Endothelial cell of umbilical vein (primary cell): ENCODE measurements around the gene GRK6. TPM values are rescaled to one million over a fixed set of nuclear protein-coding genes. Genes with fewer than 3 reads are reported as not detected.

Source experiments
- BruUV-seq: library from RNA; stranded (reverse); fragments of 400-500 nt; replicated peaks from 2 replicates; lab custom pipeline; 2021; lab: Mats Ljungman, UMichigan
- CTCF ChIA-PET: fragments of 300-600, 350-600 bp; sonication (Branson Sonifier 250); formaldehyde crosslinking; loops from one replicate; lab custom pipeline; 2021; ENCODE audit warnings: antibody characterized with exemption, inconsistent platforms; lab: Charles Lee
- POLR2A ChIA-PET: fragments of 300-600, 350-600 bp; sonication (Branson Sonifier 250); formaldehyde crosslinking; loops from one replicate; lab custom pipeline; 2021; ENCODE audit warnings: antibody characterized with exemption, inconsistent platforms; lab: Charles Lee
- DNase-seq: peaks from one replicate; pipeline ENCODE4 v3.0.0-alpha.2; 2011; ENCODE audit warnings: low read depth, low spot score
- FAIRE-seq: peaks from 2 replicates; lab custom pipeline; 2011; peaks lifted over from hg19 to GRCh38; lab: Jason Lieb, UNC
- H2AFZ ChIP-seq: 2 replicates; pipeline ENCODE4 v1.6.0; 2012; ENCODE audit warnings: low read depth, low read length, control low read depth, inconsistent platforms
- H3K27ac ChIP-seq: 2 replicates; pipeline ENCODE4 v1.5.1; 2011; ENCODE audit warnings: low read depth, mild to moderate bottlenecking, control low read depth, low read length, moderate library complexity; ENCODE audit not compliant: insufficient read depth
- H3K27me3 ChIP-seq, 2 experiments: 2 replicates each; pipeline versions ENCODE4 v1.6.0 to v1.6.1; 2011; ENCODE audit warnings: low read length in 2 of 2, mixed read lengths in 1 of 2; ENCODE audit not compliant: control insufficient read depth in 2 of 2, insufficient read depth in 2 of 2
- H3K36me3 ChIP-seq, 2 experiments: 2 replicates in 1 of 2; 3 replicates in 1 of 2; pipeline ENCODE4 v1.5.1; 2011; ENCODE audit warnings: low read length in 2 of 2, mild to moderate bottlenecking in 1 of 2, moderate library complexity in 1 of 2; ENCODE audit not compliant: control insufficient read depth in 2 of 2, insufficient read depth in 2 of 2; ENCODE audit errors: extremely low read depth in 1 of 2
- H3K4me1 ChIP-seq: 3 replicates; pipeline ENCODE4 v1.5.1; 2011; ENCODE audit warnings: mild to moderate bottlenecking, low read length; ENCODE audit not compliant: control insufficient read depth, insufficient read depth; ENCODE audit errors: extremely low read depth
- H3K4me2 ChIP-seq: 2 replicates; pipeline ENCODE4 v1.6.1; 2011; ENCODE audit warnings: low read length, control low read depth, mixed read lengths; ENCODE audit not compliant: insufficient read depth
- H3K4me3 ChIP-seq, 3 experiments: fragments of 200-600 bp in 1 of 3; sonication (generic), shearing (Covaris generic) in 1 of 3; replicated peaks in 1 of 3; 2 replicates each; pipeline ENCODE4 v1.5.1; 2011 to 2016; ENCODE audit warnings: control low read depth in 3 of 3, low read length in 3 of 3, mild to moderate bottlenecking in 2 of 3, inconsistent platforms in 1 of 3, low read depth in 1 of 3, moderate library complexity in 1 of 3; ENCODE audit not compliant: insufficient read depth in 1 of 3
- H3K79me2 ChIP-seq: 2 replicates; pipeline ENCODE4 v1.6.0; 2012; ENCODE audit warnings: low read length, inconsistent platforms; ENCODE audit not compliant: control insufficient read depth, insufficient read depth
- H3K9ac ChIP-seq: replicated peaks from 2 replicates; pipeline ENCODE3; 2011; ENCODE audit warnings: low read length, control low read depth; ENCODE audit not compliant: insufficient read depth; ENCODE audit errors: extremely low read depth
- H3K9me1 ChIP-seq: replicated peaks from 3 replicates; pipeline ENCODE4 v1.6.0; 2011; ENCODE audit warnings: mild to moderate bottlenecking, low read length; ENCODE audit not compliant: control insufficient read depth, insufficient read depth; ENCODE audit errors: extremely low read depth
- H3K9me3 ChIP-seq: replicated peaks from 2 replicates; pipeline ENCODE4 v1.5.1; 2012; ENCODE audit warnings: low read length, inconsistent platforms; ENCODE audit not compliant: control insufficient read depth, insufficient read depth
- H4K20me1 ChIP-seq: replicated peaks from 2 replicates; pipeline ENCODE3; 2011; ENCODE audit warnings: mild to moderate bottlenecking, low read length; ENCODE audit not compliant: control insufficient read depth, insufficient read depth; ENCODE audit errors: extremely low read depth
- EZH2 ChIP-seq: IDR thresholded peaks from 2 replicates; pipeline ENCODE4 v1.6.1; 2012; ENCODE audit warnings: borderline replicate concordance, low read depth, mild to moderate bottlenecking, moderate library complexity, low read length, inconsistent platforms; ENCODE audit not compliant: severe bottlenecking
- FOS ChIP-seq: IDR thresholded peaks from 2 replicates; pipeline ENCODE4 v1.6.1; 2011; ENCODE audit warnings: mild to moderate bottlenecking, low read length, moderate library complexity, borderline replicate concordance; ENCODE audit not compliant: insufficient read depth
- MYC ChIP-seq: IDR thresholded peaks from one replicate; pipeline ENCODE4 v1.6.1; 2011; ENCODE audit warnings: mild to moderate bottlenecking, low read depth, low read length
- POLR2A ChIP-seq: IDR thresholded peaks from 2 replicates; pipeline ENCODE4 v1.6.1; 2012; ENCODE audit warnings: low read depth, mild to moderate bottlenecking, control low read depth, low read length
- POLR2AphosphoS5 ChIP-seq: IDR thresholded peaks from 2 replicates; pipeline ENCODE4 v1.6.1; 2012; ENCODE audit warnings: low read depth, mild to moderate bottlenecking, control low read depth, low read length, moderate library complexity; ENCODE audit not compliant: insufficient read depth
- dilution Hi-C: fragments of 300-500 bp; cut with MboI; formaldehyde crosslinking; loops from one replicate; pipeline ENCODE4 v1.15.0; 2019; ENCODE audit warnings: low sequenced_read_pairs; ENCODE audit not compliant: extremely low pct_ligation_motif_present
- intact Hi-C: fragments of 100-400 bp; cut with micrococcal nuclease; formaldehyde crosslinking; loops from one replicate; pipeline ENCODE4 v1.10.0; 2022
- polyA plus RNA-seq, 4 experiments: library from polyadenylated mRNA; depleted of rRNA in 3 of 4; stranded (reverse) in 3 of 4; unstranded in 1 of 4; fragments of >200 nt; gene quantifications; 2 replicates each; pipeline versions ENCODE4 v1.2.1 to v1.2.3, GENCODE V29; 2011 to 2012; ENCODE audit warnings: missing spikeins in 1 of 4
- total RNA-seq: library from RNA; stranded (reverse); gene quantifications from 2 replicates; pipeline ENCODE4 v1.2.3, GENCODE V29; 2021
- TF ChIP-seq, protein P1 (sequence below), 2 donors: IDR thresholded peaks; 1 replicate in 1 of 2; 2 replicates in 1 of 2; pipeline ENCODE4 v1.5.1; 2011; ENCODE audit warnings: low read length in 2 of 2, mild to moderate bottlenecking in 2 of 2, moderate library complexity in 2 of 2, control low read depth in 1 of 2, inconsistent platforms in 1 of 2, low read depth in 1 of 2; ENCODE audit not compliant: insufficient read depth in 1 of 2; ENCODE audit errors: extremely low read depth in 1 of 2

GRK6 gene
- total and polyA plus RNA-seq, 2 donors (not counting 3 experiments of a cell fraction or from before 2014, with no cell fraction given) = 28.9 to 36.4 TPM

DNA sequence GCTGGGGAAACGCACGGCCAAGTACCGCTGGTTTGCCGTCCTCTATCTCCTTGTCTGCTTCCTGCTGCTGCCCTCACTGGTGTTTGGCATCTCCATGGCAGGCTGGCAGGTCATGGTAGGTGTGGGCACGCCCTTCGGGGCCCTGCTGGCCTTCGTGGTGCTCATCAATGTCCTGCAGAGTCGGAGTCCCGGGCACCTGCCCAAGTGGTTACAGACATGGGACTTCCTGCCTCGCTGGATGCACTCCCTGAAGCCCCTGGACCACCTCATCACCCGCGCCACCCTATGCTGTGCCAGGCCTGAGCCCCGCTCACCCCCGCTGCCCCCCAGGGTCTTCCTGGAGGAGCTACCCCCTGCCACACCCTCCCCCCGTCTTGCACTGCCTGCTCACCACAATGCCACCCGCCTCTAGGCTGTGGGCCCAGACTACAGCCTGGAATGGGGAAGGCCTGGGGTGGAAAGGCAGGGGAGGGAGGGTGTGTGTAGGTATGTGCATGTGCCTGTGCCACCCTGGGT, 28.5 kb upstream of the GRK6 start:
- Histone ChIP-seq H3K9me1 (no peaks in the 10 kb centered on the region), H3K4me1 (peaks cover 7% of the 10 kb centered on the region), H3K27ac (no peak overlapping the region), H3K9me3 (no peaks in the 10 kb centered on the region), H3K36me3 (no peaks in the 10 kb centered on the region), H3K4me3 (no peak overlapping the region), H3K4me2 (no peak overlapping the region), H3K79me2 (no peaks in the 10 kb centered on the region), H3K27me3 (peaks cover 30 to 36% of the 10 kb centered on the region in 2 experiments), H3K9ac (no peak overlapping the region), H2AFZ (no peak overlapping the region), H4K20me1 (no peaks in the 10 kb centered on the region)
- DNase-seq (no peak), FAIRE-seq (no peak)
- ChIA-PET POLR2A (no interaction called here), CTCF (interaction anchor here (0.5 to 1.0 kb wide), 2 partner anchors 99 to 104 kb away, joined by 3 to 5 read pairs; no protein-coding TSS in a partner anchor)
- TF ChIP-seq POLR2A (no peak), FOS (no peak), EZH2 (no peak), POLR2AphosphoS5 (no peak), MYC (no peak)
- TF ChIP-seq, protein P1, sequence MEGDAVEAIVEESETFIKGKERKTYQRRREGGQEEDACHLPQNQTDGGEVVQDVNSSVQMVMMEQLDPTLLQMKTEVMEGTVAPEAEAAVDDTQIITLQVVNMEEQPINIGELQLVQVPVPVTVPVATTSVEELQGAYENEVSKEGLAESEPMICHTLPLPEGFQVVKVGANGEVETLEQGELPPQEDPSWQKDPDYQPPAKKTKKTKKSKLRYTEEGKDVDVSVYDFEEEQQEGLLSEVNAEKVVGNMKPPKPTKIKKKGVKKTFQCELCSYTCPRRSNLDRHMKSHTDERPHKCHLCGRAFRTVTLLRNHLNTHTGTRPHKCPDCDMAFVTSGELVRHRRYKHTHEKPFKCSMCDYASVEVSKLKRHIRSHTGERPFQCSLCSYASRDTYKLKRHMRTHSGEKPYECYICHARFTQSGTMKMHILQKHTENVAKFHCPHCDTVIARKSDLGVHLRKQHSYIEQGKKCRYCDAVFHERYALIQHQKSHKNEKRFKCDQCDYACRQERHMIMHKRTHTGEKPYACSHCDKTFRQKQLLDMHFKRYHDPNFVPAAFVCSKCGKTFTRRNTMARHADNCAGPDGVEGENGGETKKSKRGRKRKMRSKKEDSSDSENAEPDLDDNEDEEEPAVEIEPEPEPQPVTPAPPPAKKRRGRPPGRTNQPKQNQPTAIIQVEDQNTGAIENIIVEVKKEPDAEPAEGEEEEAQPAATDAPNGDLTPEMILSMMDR (IDR thresholded peaks at IDR 0.05; ENCODE audit: extremely low read depth in 1 of 2, insufficient read depth in 1 of 2, low read depth in 1 of 2, low read length in 2 of 2) = no peak
- BruUV-seq = no TSS peak
- intact Hi-C loops = no loop called here
- dilution Hi-C loops = no loop called here
